GM10248 (cell line): Measurements from ENCODE around the gene STARD13.

Experiments used
- CTCF ChIA-PET: fragments of 300-600 bp; sonication (Branson Sonifier 250); formaldehyde crosslinking; extraction: SDS; loops from one replicate; lab custom pipeline; 2021; ENCODE audit warnings: antibody characterized with exemption; lab: Yijun Ruan, JAX
- POLR2A ChIA-PET: fragments of 350-650 bp; sonication (Branson Sonifier 250); formaldehyde crosslinking; extraction: SDS; loops from one replicate; lab custom pipeline; 2020; ENCODE audit warnings: antibody characterized with exemption; lab: Yijun Ruan, JAX
- DNase-seq: peaks from one replicate; pipeline ENCODE4 v3.0.0; 2012; ENCODE audit errors: extremely low spot score
- TF ChIP-seq, protein P1 (sequence below): IDR thresholded peaks from 2 replicates; pipeline ENCODE4 v1.5.1; 2012; ENCODE audit warnings: mild to moderate bottlenecking, low read depth; ENCODE audit errors: extremely low read depth, missing control alignments, control extremely low read depth

The STARD13 gene

GRCh38 chr13:33144358-33144784 is 141.2 kb downstream of the STARD13 start:
- ChIA-PET CTCF (interaction anchor here (1.0 to 1.7 kb wide), 2 partner anchors 40 to 84 kb away, joined by 3 to 4 read pairs; no protein-coding TSS in a partner anchor), POLR2A (no interaction called here)
- DNase-seq, result no peak
- TF ChIP-seq, protein P1, sequence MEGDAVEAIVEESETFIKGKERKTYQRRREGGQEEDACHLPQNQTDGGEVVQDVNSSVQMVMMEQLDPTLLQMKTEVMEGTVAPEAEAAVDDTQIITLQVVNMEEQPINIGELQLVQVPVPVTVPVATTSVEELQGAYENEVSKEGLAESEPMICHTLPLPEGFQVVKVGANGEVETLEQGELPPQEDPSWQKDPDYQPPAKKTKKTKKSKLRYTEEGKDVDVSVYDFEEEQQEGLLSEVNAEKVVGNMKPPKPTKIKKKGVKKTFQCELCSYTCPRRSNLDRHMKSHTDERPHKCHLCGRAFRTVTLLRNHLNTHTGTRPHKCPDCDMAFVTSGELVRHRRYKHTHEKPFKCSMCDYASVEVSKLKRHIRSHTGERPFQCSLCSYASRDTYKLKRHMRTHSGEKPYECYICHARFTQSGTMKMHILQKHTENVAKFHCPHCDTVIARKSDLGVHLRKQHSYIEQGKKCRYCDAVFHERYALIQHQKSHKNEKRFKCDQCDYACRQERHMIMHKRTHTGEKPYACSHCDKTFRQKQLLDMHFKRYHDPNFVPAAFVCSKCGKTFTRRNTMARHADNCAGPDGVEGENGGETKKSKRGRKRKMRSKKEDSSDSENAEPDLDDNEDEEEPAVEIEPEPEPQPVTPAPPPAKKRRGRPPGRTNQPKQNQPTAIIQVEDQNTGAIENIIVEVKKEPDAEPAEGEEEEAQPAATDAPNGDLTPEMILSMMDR, result no peak

DNA sequence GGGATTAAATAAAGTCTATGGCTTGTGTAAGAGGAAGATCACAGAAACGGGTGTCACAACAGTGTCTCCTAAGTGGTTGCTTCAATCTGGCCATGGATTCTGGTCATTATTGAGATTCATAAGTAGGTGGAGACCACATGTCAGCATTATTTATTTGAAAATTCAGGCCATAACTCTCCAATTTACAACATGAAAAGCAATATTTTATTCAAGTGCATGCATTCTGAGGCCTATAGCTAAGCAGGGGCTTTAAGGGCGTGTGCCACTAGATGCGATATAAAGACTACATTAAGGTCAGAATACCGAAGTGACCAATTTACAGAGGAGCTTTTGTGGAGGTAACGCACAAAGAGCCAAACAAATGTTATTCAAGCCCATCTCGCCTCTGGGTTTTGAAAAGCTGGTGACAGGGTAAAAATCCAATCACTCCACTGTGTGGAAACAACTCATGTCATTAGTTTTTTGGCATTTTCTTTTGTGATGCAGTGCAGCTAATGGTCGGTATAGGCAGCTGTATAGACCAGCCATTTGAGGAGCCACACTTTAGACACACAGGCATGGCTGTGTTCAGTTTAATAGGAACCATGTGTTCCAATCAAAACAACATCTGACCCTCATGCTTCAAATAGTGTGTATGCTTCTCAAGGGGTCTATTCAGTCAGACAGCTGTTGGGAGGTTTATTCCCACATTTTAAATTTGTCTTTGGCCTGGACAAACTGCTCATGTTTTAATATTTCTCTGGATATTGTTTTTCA is 145.6 kb downstream of the STARD13 start:
- ChIA-PET CTCF (interaction anchor here (0.9 to 2.0 kb wide), 5 partner anchors 9 to 27 kb away, joined by 3 to 7 read pairs (median 5); no protein-coding TSS in a partner anchor), POLR2A (interaction anchor here (0.7 kb wide), 1 partner anchor 68 kb away, joined by 3 read pairs; no protein-coding TSS in a partner anchor)
- TF ChIP-seq, protein P1, result no peak
- no peak for DNase-seq

DNA sequence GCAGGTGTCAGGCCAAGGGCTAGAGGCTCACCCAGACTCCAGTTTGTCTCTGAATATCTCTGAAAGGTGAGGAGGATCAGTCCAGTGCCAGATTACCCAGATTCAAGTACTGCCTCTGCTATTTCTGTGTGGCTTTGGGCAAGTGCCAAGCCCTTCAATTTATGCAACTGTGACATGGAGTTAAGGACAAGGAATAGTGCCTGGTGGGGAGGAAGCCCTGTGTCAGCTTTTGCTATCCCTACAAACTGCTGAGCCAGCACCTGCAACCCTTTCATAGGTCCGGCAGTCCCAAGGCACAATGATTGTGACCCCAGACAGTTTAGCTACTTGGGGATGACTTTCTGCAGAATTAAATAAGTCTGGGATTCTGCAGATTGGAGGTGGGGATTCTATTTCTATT is 146.4 kb downstream of the STARD13 start:
- no peak for DNase-seq
- TF ChIP-seq, protein P1, result no peak
- POLR2A ChIA-PET, result no interaction called here
- CTCF ChIA-PET, result interaction anchor here (1.4 to 2.0 kb wide), 3 partner anchors 9 to 24 kb away, joined by 5 to 7 read pairs (median 5); no protein-coding TSS in a partner anchor

GRCh38 chr13:33138441-33138840 is 147.1 kb downstream of the STARD13 start:
- DNase-seq, result no peak
- TF ChIP-seq, protein P1, result no peak
- ChIA-PET CTCF (interaction anchor here (1.0 to 2.0 kb wide), 4 partner anchors 8 to 106 kb away, joined by 3 to 9 read pairs (median 6); no protein-coding TSS in a partner anchor), POLR2A (interaction anchor here (0.7 kb wide), 1 partner anchor 61 kb away, joined by 6 read pairs; no protein-coding TSS in a partner anchor)

DNA sequence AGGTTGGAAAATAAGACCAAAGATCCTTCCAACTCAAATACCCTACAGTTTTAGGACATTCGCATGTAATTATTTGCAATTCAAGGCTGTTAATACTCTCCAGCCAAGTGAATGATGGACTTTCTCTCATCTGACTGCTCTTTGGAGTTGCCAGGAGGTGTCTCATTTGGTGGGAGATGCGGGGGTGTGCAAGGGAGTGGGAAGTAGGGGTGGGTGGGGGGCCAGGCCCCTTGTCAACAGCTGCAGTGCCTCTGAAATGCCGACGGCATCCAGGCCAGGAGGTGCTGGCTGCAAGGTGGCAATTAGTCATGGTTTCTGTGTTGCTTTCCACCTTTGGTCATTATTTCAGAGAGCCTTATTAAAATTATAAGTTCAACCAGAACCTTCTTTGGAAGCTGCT is 147.8 kb downstream of the STARD13 start:
- ChIA-PET POLR2A (no interaction called here), CTCF (interaction anchor here (0.9 to 2.0 kb wide), 7 partner anchors 9 to 105 kb away, joined by 3 to 9 read pairs (median 4); no protein-coding TSS in a partner anchor)
- TF ChIP-seq, protein P1, result no peak
- DNase-seq, result no peak

DNA sequence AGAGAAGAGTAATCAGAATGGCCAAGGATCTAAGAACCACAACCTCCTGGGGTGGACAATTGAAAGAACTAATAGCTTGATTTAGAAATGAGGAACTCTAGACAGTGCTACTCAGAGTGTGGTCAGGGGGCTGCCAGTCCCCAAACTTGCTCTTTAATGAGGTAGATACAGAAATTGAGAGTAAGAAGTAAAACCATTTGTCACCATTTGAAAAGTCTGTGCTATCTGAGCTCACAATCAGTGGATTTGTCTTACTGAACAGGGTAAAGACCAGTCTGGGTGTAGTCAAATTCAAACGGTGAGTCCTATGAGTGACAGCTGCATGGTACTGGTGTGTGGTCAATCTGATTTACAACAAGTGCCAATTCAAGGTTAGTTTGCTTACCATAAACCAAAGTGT is 150.5 kb downstream of the STARD13 start:
- TF ChIP-seq, protein P1, result no peak
- POLR2A ChIA-PET, result no interaction called here
- peak; percentile 26 for DNase-seq
- CTCF ChIA-PET, result interaction anchor here (1.0 to 1.2 kb wide), 3 partner anchors 14 to 408 kb away, joined by 3 to 4 read pairs (median 3); no protein-coding TSS in a partner anchor
